Measurements from ENCODE around the gene CHN1.

The CHN1 gene

DNA sequence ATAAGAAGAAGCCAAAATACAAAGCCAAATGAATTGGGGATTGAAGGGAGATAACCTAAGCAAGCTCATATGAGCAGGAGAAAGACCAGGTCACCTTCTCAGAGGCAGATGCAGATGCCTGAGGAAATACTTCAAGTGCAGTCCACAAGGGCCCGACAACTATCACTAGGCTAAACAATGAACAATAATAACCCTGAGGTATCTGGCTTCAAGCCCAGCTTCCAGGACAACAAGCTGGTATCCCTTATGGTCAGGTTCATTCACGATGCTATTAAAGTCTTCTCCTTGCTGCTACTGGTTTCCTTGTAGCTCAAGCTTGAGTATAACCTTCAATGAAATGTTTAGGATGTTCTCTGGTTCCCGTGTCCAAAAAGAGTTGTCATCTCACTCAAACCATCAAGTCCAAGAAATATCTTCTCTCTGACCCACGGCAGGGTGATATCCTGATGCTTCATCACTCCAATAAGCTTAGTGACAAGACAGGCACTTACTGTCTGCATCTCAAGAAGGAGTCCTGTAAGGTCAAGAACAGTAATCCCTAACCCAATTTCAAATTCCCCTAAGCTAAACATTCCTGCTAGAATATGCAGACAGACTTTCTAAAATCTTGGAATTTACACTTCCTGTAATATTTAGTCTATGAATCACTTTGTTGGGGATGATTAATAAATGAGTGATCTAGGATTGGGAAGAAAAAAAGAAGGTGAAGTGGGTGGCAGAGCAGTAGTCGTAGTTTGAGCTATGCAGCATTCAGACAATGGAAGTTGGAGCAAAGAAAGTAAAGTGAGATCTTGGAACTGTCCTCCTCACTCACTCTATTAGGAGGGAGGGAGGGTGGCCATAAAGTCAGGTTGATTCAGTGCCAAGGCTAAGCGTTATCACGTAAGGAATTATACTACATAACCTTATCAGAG is 33.1 kb downstream of the CHN1 start:
- TF ChIP-seq, protein P1, sequence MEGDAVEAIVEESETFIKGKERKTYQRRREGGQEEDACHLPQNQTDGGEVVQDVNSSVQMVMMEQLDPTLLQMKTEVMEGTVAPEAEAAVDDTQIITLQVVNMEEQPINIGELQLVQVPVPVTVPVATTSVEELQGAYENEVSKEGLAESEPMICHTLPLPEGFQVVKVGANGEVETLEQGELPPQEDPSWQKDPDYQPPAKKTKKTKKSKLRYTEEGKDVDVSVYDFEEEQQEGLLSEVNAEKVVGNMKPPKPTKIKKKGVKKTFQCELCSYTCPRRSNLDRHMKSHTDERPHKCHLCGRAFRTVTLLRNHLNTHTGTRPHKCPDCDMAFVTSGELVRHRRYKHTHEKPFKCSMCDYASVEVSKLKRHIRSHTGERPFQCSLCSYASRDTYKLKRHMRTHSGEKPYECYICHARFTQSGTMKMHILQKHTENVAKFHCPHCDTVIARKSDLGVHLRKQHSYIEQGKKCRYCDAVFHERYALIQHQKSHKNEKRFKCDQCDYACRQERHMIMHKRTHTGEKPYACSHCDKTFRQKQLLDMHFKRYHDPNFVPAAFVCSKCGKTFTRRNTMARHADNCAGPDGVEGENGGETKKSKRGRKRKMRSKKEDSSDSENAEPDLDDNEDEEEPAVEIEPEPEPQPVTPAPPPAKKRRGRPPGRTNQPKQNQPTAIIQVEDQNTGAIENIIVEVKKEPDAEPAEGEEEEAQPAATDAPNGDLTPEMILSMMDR (conservative IDR thresholded peaks at IDR 0.05; ENCODE audit: control insufficient read depth, insufficient read depth, low read depth, low read length): no peak
- no peak overlapping the region for H3K4me3 ChIP-seq (ENCODE audit: control insufficient read depth, low read depth, low read length)
- DNase-seq (ENCODE audit: low read depth): peak; percentile 60

DNA sequence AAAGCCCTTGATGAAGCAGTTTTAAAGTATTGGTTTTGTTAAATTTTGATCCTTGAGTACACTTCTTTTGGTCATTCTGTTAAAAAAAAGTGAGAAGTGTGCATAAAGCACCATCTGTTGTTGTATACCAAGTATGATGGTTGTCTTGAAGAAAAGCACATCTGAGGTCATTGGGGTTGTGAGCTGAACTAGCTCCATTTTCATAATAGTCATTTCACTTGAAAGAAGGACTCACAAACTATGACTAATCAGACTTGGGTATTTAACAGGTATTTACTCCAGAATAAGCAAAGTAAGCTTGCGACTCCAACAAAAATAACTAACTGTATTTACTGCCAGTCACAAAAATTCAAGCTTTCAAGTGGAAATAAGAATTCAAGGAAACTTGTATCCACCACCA is 35.1 kb downstream of the CHN1 start:
- TF ChIP-seq, protein P1 (conservative IDR thresholded peaks at IDR 0.05; ENCODE audit: control insufficient read depth, insufficient read depth, low read depth, low read length): no peak
- peak; percentile 32 for DNase-seq (ENCODE audit: low read depth)
- H3K4me3 ChIP-seq (ENCODE audit: control insufficient read depth, low read depth, low read length): no peak overlapping the region

DNA sequence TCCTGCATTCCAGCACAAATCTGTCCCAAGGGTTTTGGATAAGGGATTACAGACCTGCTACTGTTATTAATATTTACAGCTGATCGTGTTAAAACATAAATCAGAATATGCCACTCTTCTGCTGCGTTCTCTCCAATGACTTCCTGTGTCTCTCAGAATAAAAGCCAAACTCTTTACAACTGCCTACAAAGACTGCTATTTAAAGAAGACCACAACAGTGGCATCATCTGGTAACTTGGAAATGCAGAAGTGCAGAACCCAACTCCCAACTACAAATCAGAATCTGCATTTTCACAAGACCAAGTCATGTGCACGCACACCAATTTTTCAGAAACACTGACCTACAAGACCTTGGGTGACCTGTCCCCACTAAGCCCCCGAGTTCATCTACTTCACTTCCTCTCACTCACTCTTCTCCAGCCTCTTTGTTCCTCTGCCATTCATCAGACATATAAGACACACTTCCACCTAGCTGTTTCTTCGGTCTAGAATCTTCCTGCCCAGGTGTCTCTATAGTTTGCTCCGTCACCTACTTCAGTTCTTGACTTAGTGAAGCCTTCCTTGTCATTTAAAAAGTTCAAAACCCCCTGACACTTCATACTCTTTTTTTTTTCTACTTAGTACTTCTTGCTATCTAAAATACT is 36.0 kb downstream of the CHN1 start:
- TF ChIP-seq, protein P1 (conservative IDR thresholded peaks at IDR 0.05; ENCODE audit: control insufficient read depth, insufficient read depth, low read depth, low read length): no peak
- no peak for DNase-seq (ENCODE audit: low read depth)

DNA sequence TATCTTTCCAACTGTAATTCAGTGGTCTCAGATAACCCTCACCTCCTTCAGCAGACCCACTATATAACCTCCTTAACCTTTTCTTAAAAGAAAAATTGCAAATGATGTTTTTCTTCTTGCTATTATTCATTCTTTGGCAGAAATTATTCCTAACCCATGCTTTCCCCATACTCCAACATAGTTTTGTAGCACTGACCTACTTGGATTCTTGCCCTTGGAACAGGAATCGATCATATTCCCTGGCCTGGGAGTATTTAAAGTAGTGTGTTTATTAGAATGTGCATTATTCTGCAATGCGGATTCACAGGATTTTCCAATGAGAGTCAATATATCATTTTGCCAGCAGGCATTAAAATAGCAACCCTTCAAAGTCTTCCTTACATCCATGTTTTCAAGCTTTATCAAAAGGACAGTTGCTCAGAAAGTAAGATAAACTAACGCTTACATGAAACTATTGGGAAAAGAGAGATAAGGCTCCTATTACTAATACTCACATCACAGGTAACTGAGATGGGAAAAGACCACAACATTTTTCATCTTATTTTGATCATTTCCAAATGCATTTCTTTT is 37.4 kb downstream of the CHN1 start:
- TF ChIP-seq, protein P1 (conservative IDR thresholded peaks at IDR 0.05; ENCODE audit: control insufficient read depth, insufficient read depth, low read depth, low read length): no peak
- H3K4me3 ChIP-seq (ENCODE audit: control insufficient read depth, low read depth, low read length): no peak overlapping the region
- DNase-seq (ENCODE audit: low read depth): peak; percentile 36

More for the DNA sequence above, 36.0 kb downstream of the CHN1 start:
- H3K4me3 ChIP-seq (ENCODE audit: control insufficient read depth, low read depth, low read length): no peak overlapping the region

DNA sequence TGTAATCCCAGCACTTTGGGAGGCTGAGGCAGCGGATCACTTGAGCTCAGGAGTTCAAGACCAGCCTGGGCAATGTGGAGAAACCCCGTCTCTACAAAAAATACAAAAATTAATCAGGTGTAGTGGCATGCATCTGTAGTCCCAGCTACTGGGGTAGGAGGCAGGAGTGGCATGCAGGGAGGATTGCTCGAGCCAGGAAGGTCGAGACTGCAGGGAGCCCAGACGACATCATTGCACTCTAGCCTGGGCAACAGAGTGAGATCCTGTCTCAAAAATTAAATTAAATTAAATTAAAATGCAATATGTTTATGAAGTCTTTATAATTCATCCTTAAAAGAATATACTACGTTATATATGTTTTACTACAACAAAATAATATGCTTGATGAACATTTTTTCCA is 38.1 kb downstream of the CHN1 start:
- H3K4me3 ChIP-seq (ENCODE audit: control insufficient read depth, low read depth, low read length): no peak overlapping the region
- DNase-seq (ENCODE audit: low read depth): no peak
- TF ChIP-seq, protein P1 (conservative IDR thresholded peaks at IDR 0.05; ENCODE audit: control insufficient read depth, insufficient read depth, low read depth, low read length): no peak

DNA sequence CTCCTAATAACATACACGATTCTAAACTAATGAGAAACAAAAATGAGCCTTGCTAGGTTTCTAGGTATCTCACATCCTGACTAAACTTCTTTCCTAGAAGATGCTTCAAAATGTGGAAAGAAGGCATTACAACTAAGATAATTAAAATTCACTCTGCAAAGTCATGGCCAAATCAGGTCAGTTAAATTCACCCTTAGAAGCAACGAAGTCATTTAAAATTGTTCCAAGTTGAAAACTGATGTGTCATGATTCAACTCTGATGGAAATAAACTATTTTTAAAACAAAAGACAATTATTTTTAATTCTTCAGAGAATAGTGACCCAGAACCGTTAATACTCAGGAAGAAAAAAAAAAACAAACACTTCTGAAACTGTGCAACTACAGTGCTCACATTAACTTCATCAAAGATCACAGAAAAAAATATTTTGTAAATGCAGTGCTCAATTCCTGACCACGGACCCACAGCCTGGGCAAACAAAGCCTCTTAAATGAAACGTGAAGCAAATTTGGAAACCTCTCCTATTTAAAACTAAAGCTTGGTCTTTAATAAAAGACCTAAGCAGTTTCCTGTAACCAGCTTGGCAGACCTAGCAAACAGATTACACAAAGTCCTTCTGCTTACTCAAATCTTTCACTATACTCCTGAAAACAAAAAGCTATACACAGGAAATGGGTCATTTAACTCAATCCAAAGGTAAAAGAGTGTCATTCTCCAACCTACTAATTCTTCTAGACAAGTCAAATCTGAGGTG is 39.0 kb downstream of the CHN1 start:
- peak; percentile 38 for DNase-seq (ENCODE audit: low read depth)
- H3K4me3 ChIP-seq (ENCODE audit: control insufficient read depth, low read depth, low read length): no peak overlapping the region
- TF ChIP-seq, protein P1 (conservative IDR thresholded peaks at IDR 0.05; ENCODE audit: control insufficient read depth, insufficient read depth, low read depth, low read length): no peak
